HG03103 (cell line): ENCODE measurements around the gene OR10H3.
"Not testable (repeated sequence)": the region's sequence is repeated elsewhere in the genome, so short reads cannot be mapped to it uniquely, and the experiment has no call there.

Experiments used
- ATAC-seq: cut with Tn5 transposase; IDR thresholded peaks from one replicate; pipeline ENCODE4 v1.9.1; 2021; ENCODE audit warnings: low read depth; ENCODE audit not compliant: unreplicated experiment

Gene OR10H3, protein sequence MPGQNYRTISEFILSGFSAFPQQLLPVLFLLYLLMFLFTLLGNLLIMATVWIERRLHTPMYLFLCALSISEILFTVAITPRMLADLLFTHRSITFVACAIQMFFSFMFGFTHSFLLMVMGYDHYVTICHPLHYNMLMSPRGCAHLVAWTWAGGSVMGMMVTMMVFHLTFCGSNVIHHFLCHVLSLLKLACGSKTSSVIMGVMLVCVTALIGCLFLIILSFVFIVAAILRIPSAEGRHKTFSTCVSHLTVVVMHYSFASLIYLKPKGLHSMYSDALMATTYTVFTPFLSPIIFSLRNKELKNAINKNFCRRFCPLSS

DNA sequence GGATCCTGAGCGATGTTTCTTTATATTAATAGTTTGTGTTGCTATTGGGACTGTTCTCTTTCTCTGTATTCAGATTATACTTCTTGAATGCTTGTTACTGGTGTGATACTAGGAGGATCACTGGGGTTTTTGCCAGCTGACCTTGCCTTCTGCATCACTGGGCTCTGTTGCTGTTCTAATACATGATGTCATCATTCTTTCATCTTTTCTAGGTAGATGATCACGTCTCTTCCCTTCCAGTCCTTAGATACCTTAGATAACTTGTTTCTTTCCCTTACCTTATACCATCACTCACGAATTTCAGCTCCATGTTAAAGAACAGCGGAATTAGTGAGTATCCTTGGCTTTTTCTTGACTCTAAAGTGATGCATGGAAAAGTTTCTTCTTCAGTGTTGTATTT lies at the start of gene OR10H3:
Gene OR10H3 (plus strand): TSS at position 264 of the 400 bp plus-strand sequence. CDS start 3,408 bp downstream, outside the sequence.
- ATAC-seq, result no peak

DNA sequence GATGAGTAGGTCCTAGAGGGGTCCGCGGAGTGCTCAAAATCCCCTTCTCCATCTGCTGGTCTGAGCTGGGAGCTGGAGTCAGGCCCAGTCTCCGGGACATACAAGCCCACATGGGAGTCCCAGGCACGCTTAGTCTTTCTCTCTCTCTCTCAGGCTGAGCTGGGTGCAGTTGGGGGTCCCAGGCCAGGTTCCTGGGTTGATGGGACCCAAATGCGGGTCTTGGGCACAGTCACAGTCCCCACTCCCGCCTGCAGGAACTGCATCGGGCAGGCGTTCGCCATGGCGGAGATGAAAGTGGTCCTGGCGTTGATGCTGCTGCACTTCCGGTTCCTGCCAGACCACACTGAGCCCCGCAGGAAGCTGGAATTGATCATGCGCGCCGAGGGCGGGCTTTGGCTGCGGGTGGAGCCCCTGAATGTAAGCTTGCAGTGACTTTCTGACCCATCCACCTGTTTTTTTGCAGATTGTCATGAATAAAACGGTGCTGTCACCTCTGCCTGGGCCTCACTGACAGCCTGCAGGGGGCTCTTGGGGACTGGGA lies 41.1 kb upstream of the OR10H3 start:
- no peak for ATAC-seq

DNA sequence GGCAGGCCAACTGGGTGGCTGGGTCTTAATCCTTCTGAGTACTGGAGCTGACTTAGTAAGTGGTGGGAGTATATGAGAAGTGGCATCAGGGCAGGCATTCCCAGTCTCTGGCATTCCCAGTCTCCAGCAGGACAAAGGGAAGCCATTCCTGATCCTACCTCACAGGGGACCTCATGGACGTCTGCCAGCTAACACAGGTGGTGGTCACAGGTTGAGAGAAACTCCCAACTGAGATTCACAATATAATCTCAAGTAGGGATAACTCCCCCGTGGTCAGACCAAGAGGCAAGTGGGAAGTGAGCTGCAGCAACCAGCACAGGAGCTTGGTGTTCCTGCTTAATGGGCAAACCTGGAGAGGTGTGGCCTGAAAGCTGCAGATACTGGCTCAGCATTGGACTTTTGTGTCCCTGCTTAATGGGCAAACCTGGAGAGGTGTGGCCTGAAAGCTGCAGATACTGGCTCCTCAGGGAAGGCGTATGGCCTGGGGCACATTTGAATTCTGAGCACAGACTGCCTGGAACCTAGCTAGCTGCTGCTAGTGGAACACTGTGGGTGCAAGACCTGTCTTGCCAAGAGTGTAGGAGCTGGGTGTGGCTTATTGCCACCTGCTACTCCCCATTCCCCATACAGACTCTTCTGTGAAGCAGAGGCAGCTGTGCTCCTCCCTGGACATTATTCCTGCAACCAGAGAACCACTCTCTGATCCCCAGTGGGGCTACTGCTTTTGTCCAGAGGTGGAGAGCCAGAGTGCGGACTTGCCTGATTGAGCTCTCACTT lies 35.8 kb upstream of the OR10H3 start:
- no peak for ATAC-seq

DNA sequence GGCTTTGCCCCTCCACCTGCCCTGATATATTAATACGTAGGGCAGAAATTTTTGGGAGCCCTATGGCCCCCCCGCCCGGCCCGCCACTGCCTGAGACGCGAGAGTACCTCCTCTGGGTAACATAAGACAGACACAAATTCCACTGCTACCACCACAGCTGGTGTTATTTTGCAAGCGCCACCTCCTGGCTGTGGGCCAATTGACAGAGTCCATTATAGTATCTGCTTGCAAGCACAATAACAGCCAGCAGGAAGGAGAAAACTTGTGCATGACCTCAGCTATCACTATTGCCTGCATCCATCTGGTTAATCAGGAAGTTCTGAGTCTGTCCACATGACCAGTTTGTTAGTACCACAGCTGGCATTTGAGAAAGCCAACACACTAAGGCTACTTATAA lies 35.3 kb upstream of the OR10H3 start:
- no peak for ATAC-seq

- no peak for ATAC-seq
These were observed 23.1 kb upstream of the OR10H3 start for GRCh38 chr19:15714638-15715037.

DNA sequence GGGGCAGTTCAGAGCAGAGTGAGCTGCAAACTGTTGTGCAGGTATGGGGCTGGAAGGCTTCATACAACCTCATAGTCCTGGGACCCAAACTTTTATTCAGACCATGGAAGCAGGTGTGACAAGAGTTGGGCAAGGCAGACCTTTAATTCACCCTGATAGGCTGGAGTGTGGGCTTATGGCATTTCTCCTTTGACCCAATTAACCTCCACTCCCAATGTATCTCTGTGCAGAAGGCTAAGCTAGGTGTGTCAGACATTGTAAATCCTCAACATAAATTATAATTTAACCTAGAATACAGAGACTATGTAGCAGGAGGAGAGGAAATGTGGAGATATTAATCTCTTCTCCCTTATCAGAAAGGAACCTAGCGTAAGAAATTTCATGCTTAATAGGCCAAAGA lies 22.1 kb upstream of the OR10H3 start:
- no peak for ATAC-seq

- ATAC-seq, result no peak
These were observed 20.0 kb upstream of the OR10H3 start for GRCh38 chr19:15717809-15718208.

- ATAC-seq, result no peak
These were observed 16.5 kb upstream of the OR10H3 start for GRCh38 chr19:15721268-15721667.

DNA sequence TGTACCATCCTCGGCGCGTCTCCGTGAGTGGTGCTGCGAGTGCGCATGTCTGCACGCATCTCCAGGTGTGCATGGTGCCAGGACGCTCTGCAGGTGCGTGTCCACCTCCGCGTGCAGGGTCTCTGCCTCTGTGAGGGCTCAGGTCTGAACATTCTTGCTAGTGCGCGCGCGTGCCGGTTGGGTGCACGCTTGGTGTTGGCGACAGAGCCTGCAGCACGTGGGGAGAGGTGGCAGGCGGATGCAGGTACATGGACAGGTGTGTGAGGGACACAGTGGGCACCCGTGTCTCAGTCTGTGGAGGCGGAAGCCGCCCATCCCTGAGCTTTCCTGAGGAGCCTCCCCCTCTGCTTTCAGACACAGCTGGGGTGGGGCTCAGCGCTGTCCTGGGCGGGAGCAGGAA lies 14.8 kb upstream of the OR10H3 start:
- ATAC-seq, result no peak

DNA sequence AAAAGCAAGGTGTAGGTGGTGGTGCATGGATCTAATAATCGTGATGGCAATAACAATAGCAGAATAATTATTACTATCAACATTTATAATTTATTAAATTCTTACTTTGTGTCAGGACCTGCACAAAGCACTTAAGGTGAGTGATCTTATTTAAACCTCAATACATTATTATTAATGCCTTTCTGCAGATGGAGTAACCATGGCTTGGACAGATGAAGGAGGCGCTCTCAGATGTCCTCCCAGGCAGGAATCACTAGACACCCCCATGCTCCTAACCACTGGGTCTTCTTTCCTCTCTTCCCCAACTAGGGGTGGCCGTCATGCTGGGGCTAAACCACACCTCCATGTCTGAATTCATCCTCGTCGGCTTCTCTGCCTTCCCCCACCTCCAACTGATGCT lies 10.1 kb upstream of the OR10H3 start, which contains the start of gene OR10H2:
Gene OR10H2 (plus strand): TSS at position 301 of the 400 bp plus-strand sequence. CDS start 20 bp downstream, at position 321.
- ATAC-seq, result no peak

DNA sequence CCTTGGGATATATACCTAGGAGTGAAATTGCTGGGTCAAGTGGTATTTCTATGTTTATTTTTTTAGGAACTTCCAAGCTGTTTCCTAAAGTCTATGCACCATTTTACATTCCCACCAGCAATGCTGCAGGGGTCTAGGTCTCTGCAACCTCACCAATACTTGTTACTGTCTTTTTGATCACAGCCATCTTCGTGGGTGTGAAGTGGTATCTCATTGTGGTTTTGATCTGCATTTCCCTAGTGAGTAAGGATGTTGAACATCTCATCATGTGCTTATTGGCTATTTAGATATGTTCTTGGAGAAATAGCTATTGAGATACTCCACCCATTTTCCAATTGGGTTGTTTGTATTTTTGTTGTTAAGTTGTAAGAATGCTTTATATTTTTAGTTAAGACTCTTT lies 7.2 kb upstream of the OR10H3 start:
- no peak for ATAC-seq

- no peak for ATAC-seq
These were observed 5.4 kb upstream of the OR10H3 start for GRCh38 chr19:15732388-15732787.

DNA sequence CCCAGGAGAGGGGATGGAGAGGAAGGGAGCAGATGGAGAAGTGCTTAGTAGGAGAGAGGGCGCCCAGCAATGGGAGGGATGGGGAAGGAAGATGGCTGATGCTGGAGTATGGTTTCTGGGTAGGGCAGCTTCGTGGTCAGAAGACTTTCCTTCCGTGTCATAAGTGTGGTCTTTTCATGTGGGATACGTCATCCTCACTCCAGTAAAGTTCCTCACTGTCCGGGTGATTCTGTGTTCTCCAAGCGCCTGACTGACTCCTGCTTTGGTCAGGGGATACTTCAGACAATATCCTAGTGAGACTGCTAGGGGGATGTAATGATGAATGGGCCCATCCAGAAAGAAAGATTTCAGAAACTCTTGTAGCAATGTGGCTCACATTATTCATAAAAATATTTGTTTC lies 3.9 kb upstream of the OR10H3 start:
- no peak for ATAC-seq

GRCh38 chr19:15740785-15741184 lies 3.0 kb downstream of the OR10H3 start:
- ATAC-seq, result no peak

DNA sequence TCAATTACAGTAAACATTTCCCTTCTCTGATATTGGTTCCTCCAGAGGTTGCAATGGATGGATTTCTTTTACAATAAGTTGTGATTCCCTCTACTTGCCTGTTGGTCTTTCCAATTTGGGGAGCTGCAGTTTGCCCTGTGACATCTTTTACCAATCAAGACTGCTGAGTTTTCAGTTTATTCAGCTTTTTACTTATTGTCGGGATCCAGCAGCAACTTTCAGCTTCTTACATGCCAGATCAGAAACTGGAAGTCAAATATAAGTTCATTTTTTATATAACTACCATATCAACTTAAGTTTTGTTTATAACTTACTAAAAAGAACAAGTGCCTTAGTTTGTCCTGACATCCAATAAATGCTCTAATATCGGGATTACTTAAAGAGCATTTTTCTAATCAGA lies 10.5 kb downstream of the OR10H3 start:
- ATAC-seq, result no peak

DNA sequence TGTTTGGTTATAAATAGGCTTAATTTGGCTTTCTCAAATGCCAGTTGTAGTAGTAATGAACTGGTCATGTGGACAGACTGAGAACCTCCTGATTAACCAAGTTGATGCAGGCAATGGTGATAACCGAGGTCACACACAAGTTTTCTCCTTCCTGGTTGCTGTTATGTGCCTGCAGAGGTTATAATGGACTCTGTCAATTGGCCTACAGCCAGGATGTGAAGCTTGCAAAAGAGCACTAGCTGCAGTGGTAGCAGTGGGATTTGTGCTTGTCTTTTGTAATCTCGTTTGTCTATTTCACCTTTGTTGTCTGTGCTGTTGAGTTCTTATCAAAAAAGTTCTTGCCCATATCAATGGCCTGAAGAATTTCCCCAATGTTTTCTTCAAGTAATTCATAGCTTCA lies 20.6 kb downstream of the OR10H3 start:
- no peak for ATAC-seq

GRCh38 chr19:15759962-15760565 lies 22.3 kb downstream of the OR10H3 start:
- no peak for ATAC-seq

DNA sequence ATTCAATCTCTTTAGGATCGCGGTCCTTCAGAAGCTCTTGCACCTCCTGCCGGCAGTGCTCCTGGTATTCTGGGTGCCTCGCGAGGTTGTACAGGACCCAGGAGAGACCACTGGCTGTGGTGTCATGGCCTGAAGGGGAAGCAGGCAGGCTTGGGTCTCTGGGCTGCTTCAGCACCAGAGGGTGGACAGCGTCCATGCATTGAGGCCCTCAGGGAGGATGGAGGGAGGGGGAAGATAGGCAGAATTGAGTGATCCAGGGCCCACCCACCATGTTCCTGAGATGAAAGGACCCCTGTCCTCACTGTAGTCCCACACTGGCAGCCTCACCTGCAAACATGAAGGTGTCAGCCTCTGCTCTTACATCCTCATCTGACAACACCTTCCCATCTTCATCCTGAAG lies 31.8 kb downstream of the OR10H3 start:
- no peak for ATAC-seq

GRCh38 chr19:15774159-15774558 lies 36.4 kb downstream of the OR10H3 start:
- not testable (repeated sequence) for ATAC-seq

GRCh38 chr19:15775249-15775648 lies 37.5 kb downstream of the OR10H3 start:
- ATAC-seq, result no peak

GRCh38 chr19:15776264-15776663 lies 38.5 kb downstream of the OR10H3 start:
- no peak for ATAC-seq
